ENCODE measurements around the gene MDGA2.
"Not testable (repeated sequence)": the region's sequence is repeated elsewhere in the genome, so short reads cannot be mapped to it uniquely, and the experiment has no call there.

MDGA2 gene

DNA sequence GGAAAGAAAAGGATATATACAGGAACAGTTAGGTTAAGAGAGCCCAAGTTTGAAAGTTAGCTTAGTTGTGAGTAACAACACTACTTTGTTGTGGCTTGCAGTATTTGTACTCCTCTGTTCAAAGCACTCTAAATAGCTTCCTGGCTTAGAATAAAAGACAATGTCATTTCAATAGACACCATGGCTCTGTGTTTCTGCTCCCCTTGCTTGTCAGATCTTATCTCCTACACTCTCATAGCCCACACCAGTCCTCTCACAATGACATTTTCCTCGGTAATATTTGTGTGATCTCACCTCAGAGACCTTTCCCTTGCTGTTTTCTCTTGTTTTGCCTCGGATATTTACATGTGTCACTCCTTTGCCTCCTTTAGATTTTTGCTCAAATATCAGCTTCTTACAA lies 418.4 kb downstream of the MDGA2 start:
- in situ Hi-C loops (cut with HindIII; ENCODE audit: low sequenced_read_pairs): no loop called here

DNA sequence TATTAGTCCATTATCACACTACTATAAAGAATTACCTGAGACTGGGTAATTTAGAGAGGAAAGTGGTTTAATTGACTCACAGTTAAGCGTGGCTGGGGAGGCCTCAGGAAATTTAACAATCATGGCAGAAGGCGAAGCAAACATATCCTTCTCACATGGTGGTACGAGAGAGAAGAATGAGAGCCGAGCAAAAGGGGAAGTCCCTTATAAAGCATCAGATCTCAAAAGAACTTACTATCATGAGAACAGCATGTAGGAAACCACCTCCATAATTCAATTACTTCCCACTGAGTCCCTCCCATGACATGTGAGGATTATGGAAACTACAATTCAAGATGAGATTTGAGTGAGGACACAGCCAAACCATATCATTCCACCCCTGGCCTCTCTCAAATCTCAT lies 422.6 kb downstream of the MDGA2 start:
- in situ Hi-C loops (cut with HindIII; ENCODE audit: low sequenced_read_pairs): no loop called here

DNA sequence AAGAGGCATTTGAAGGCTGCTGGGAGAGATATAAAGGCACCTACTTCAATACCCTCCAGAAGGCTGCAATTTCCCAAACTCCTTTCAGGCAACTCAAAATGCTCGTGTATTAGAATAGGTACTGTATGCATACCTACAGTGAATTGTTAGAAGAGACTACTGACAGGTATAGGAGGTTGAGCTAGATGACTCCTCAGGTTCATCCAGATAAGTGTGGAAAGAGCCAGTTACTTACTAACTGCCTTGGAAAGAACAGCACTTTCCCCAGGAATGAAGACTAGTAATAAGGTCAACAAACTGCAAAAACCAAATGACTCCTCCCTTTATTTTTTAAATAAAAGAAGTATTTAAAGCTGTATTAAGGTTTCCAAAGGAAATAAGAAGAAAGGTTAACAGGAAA lies 429.0 kb downstream of the MDGA2 start:
- in situ Hi-C loops (cut with HindIII; ENCODE audit: low sequenced_read_pairs): no loop called here

GRCh38 chr14:47242579-47242978 lies 432.8 kb downstream of the MDGA2 start:
- in situ Hi-C loops (cut with HindIII; ENCODE audit: low sequenced_read_pairs): not testable (repeated sequence)

DNA sequence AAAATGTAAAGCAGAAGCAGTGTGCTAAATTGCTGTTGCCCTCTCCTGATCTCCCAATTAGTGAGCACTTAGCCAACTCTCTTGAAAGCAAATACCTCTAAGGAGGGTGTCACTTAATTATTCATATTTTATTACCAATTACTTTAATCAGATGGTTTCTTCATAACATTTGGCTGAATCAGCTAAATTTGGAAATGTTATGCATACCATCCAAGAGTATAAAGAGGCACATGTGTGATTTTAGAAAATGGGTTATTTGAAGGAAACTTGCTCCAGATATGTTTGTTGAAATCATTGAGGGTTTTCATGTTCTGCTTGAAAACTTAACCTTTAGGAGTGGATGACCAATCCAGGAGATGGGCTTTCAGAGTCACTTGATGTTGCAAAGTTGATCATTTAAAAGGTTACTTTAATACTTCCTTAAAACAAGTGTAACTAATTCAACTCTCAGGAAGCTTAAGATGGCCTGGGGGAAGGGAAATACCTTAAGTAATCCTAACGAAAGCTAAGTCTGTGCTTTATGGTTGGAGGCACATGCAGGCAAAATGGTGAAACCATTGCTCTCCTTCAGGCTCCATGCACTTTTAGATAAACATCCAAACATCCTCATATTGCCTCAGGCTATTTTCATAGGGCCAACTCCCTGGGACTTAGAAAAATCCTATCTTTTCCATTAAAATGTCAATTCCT lies 434.5 kb downstream of the MDGA2 start:
- in situ Hi-C loops (cut with HindIII; ENCODE audit: low sequenced_read_pairs): no loop called here

- in situ Hi-C loops (cut with HindIII; ENCODE audit: low sequenced_read_pairs): no loop called here
Observed at GRCh38 chr14:47235619-47236018, 439.8 kb downstream of the MDGA2 start.

- in situ Hi-C loops (cut with HindIII; ENCODE audit: low sequenced_read_pairs): no loop called here
Observed at GRCh38 chr14:47226877-47227520, 448.4 kb downstream of the MDGA2 start.

DNA sequence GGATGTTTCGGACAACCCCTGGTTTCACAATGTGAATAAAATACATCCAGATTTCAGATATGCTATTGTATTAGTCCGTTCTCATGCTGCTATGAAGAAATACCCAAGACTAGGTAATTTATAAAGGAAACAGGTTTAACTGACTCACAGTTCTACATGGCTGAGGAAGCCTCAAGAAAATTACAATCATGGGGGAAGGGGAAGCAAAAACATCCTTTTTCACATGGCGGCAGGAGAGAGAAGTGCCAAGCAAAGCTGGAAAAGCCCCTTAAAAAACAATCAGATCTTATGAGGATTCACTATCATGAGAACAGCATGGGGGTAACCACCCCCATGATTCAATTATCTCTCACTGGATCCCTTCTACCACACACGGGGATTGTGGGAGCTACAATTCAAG lies 451.7 kb downstream of the MDGA2 start:
- in situ Hi-C loops (cut with HindIII; ENCODE audit: low sequenced_read_pairs): no loop called here

DNA sequence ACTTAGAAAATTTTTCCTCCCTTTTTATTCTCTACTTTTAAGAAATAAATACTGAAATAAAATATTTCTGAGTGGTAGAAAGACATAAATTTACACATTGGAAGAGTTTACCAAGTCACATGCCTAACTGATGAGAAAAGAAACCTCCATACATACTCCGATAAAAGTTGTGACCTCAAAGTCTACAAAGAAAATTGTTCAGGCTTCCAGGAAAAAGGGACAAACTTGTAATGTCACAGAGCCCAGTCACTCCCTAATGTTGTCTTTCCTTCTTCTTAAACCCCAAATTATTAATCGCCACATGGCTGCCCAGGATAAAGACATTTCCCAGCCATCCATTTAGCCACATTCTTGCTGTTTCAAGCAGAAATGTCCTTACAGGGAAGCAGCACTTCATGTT lies 455.3 kb downstream of the MDGA2 start:
- in situ Hi-C loops (cut with HindIII; ENCODE audit: low sequenced_read_pairs): no loop called here

DNA sequence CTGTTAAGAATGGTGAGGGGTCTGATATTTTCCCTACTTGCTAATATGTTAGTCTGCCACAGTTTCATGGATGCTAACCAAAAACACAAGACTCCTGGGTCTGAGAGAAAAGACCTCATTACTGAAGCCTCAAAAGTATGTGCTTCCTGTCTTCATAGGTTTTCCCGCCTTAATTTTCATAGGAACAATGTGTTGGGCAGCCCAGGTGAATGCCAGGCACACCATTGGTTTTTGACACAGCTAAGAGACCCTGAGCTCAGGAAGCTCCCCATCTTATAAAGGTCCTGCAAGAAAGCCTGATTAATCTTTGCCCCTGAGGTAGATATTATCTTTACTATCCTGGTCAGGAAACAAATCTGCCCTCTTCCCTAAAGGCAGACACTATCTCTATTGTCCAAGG lies 464.1 kb downstream of the MDGA2 start:
- in situ Hi-C loops (cut with HindIII; ENCODE audit: low sequenced_read_pairs): no loop called here

DNA sequence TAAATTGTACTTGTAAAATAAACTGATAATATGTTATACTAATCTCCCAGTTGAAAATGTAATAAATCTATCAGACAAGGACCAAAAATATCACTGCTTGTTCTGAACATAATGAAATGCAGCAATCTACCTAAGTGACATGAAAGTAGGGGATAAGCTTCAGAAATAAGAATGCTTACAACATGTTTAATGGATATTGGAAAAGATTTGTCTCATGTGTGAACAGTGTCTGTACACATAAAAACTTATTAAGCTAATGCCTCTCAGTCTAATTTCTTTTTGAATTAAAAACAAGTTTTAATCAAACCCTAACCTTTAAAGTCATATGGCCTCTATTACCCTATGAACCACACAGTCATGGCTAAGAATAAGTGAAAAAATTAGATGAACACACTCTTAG lies 465.3 kb downstream of the MDGA2 start:
- in situ Hi-C loops (cut with HindIII; ENCODE audit: low sequenced_read_pairs): no loop called here

GRCh38 chr14:47208434-47208833 lies 467.0 kb downstream of the MDGA2 start:
- in situ Hi-C loops (cut with HindIII; ENCODE audit: low sequenced_read_pairs): no loop called here

DNA sequence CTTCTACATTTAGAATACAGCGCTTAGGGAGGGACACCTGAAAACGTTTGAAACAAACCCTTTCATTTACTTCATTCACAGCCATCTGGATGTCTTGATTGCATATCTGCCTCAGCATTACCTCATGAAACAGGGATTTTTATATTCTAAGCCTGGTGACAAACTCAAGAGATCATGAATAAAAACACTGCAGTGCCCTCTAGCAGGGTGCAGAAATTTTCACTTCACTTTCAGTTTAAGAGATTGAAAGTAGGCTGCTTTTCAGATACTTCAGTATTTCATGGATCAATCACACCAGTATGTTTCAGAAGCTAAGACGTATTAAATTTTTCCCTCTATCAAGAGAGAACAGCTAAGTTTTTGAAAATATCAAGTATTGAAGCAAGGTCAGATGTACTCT lies 467.8 kb downstream of the MDGA2 start:
- in situ Hi-C loops (cut with HindIII; ENCODE audit: low sequenced_read_pairs): no loop called here

DNA sequence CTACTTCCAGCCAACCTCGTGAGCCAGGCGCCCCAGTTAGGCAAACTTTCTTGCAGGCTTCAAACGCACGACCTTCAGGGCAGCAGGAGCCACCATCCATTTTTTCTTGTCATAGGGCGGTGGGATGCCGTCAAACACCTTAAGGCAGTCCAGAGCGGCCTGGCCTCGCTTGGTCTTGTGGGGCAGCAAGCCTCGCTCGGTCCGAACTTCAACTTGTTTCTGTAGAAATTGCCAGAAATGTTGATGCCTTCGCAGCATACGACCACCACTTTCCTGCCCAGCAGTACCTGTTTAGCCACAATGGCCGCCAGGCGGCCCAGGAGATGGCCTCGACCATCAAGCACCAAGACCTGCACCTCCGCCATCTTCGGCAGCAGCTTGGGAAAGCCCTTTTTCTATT lies 474.7 kb downstream of the MDGA2 start:
- in situ Hi-C loops (cut with HindIII; ENCODE audit: low sequenced_read_pairs): no loop called here

- in situ Hi-C loops (cut with HindIII; ENCODE audit: low sequenced_read_pairs): no loop called here
Observed at GRCh38 chr14:47195582-47195981, 479.8 kb downstream of the MDGA2 start.

- in situ Hi-C loops (cut with HindIII; ENCODE audit: low sequenced_read_pairs): no loop called here
Observed at GRCh38 chr14:47194055-47194454, 481.4 kb downstream of the MDGA2 start.

DNA sequence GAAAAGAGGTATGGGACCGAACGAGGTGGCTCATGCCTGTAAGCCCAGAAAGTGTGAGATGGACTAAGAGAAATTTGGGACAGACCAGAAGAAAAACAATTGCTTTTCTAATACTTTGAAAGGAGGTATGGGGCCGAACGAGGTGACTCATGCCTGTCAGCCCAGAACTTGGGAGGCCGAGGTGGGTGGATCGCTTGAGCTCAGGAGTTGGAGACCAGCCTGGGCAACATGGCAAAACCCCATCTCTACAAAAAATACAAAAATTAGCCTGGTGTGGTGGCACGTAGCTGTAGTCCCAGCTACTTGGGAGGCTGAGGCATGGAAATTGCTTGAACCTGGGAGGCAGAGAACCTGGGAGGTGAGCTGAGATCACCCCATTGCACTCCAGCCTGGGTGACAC lies 483.2 kb downstream of the MDGA2 start:
- in situ Hi-C loops (cut with HindIII; ENCODE audit: low sequenced_read_pairs): not testable (repeated sequence)

DNA sequence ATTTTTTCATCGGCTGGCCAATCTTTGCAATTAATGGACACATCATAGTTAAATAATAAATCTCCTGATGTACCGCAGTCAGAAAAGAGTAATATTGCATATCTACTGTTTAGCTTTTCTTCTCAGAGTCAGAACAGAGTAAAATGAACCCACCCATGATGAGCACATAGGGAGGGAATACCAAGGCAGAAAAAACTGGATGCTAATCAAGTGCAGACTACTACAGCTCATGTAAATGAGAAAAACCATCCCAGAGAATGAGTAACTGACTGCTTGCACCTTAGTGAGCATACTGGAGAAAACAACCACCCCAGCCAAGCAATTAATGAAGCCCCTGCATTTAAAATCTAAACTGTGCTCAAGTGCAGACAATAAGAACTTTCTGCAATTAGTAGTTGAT lies 483.7 kb downstream of the MDGA2 start:
- in situ Hi-C loops (cut with HindIII; ENCODE audit: low sequenced_read_pairs): no loop called here

DNA sequence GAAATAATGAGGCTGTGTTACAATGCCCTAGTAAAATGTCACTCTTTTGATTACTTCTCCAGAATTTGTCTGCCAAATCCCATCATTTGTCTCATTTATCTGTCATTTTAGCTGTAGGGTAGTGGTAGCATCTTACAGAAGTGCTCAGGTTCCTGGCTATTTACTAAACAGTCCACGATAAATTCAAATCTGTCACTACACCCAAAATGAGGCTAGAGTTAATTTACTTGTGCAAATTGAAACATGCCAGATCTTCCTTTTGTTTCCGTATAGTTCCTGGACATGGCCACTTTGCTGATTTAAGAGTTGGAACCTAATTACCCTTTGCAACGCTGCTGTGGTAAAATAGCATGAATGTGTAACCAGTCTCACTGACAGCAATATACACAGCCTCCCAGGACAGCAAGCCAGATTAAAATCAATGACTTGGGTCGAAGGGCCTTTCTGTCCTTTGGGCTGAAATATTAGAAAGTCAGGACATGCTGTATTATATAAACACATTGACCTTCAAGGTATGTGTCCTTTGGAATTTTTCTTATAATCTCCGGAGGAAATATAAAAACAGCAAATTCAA lies 485.4 kb downstream of the MDGA2 start:
- in situ Hi-C loops (cut with HindIII; ENCODE audit: low sequenced_read_pairs): no loop called here

DNA sequence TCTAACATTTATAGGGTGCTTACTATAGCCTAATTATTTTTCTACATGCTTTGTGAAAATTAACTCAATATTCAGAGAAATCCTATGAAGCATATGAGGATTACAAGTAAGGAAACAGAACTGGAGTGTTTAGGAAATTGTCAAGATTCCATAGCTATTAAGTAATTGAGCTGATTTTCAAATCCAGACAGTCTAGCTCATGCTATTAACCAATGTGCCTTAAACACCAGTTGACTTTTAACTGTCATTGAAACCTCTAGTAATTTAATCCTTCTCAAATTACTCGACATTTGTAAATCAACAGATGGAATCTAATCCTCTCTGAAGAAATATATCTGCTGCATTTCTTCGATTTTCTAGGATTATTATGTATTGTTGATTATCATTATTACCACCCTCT lies 488.9 kb downstream of the MDGA2 start:
- in situ Hi-C loops (cut with HindIII; ENCODE audit: low sequenced_read_pairs): no loop called here

GRCh38 chr14:47179906-47180305 lies 495.5 kb downstream of the MDGA2 start:
- in situ Hi-C loops (cut with HindIII; ENCODE audit: low sequenced_read_pairs): no loop called here

- in situ Hi-C loops (cut with HindIII; ENCODE audit: low sequenced_read_pairs): not testable (repeated sequence)
Observed at GRCh38 chr14:47171896-47172295, 503.5 kb downstream of the MDGA2 start.

DNA sequence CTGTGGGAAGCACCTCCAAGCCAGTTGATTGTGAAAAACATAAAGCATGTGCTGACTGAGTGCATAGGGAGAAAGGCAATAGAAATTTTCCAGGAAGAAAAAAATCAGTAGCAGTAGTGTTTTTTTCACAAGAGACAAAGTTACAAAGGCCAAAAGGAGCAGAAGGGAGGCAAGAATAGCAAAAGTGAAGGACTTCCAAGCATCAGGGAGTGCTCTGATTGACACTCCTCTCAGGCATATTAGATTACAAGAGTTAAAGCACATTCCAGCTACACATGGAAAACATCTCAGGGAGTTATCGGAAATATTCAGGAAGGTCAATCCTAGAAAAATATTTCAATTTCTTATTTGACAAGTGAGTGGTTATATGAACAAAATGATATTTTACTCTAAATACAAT lies 508.0 kb downstream of the MDGA2 start:
- in situ Hi-C loops (cut with HindIII; ENCODE audit: low sequenced_read_pairs): no loop called here
